ENCODE data around the gene ARHGEF39. TPM values are rescaled to one million over a fixed set of nuclear protein-coding genes. Genes with fewer than 3 reads are reported as not detected.

ARHGEF39 gene
- total and polyA plus RNA-seq, 10 of the 15 experiments (the other 5 are each of a cell fraction or from before 2014, with no cell fraction given) = 2.0 to 28.9 (median 13.2) TPM

GRCh38 chr9:35690294-35690613, 25.3 kb upstream of the ARHGEF39 start:
- Histone ChIP-seq H3K27ac (ENCODE audit: control insufficient read depth, insufficient read depth) (no peak overlapping the region), H3K4me1 (ENCODE audit: control insufficient read depth, insufficient read depth, low read length) (peaks cover 3% of the 10 kb centered on the region; the same call in 1 of the 2 replicates), H3K79me2 (ENCODE audit: control insufficient read depth, insufficient read depth, low read length) (no peaks in the 10 kb centered on the region; the same call in 1 of the 2 replicates), H3K9ac (ENCODE audit: control insufficient read depth, insufficient read depth, low read length) (peak overlapping the region; percentile 53), H4K20me1 (ENCODE audit: control insufficient read depth, insufficient read depth) (no peaks in the 10 kb centered on the region), H3K27me3 (replicated peaks in 1 of 2; ENCODE audit: control insufficient read depth in 2 of 2, insufficient read depth in 2 of 2, low read length in 1 of 2) (no peaks in the 10 kb centered on the region; a peak in 1 of 4 replicates), H3K9me3 (replicated peaks; ENCODE audit: control insufficient read depth, insufficient read depth, low read length) (no peaks in the 10 kb centered on the region), H3K36me3 (ENCODE audit: control insufficient read depth in 2 of 2, insufficient read depth in 2 of 2, low read length in 1 of 2) (no peaks in the 10 kb centered on the region), H3K4me3 (peak overlapping the region; percentile 87; the same call in 1 of the 2 replicates), H3K4me2 (ENCODE audit: control insufficient read depth, insufficient read depth) (peak overlapping the region; percentile 90), H2AFZ (ENCODE audit: control insufficient read depth, low read depth, low read length) (peak overlapping the region; percentile 79)
- BruUV-seq (replicated peaks) = no TSS peak
- intact Hi-C loops (cut with micrococcal nuclease; ENCODE audit: unreplicated experiment) = no loop called here
- no peak for DNase-seq (ENCODE audit: low read depth, low spot score)
- TF ChIP-seq SREBF1 (IDR thresholded peaks at IDR 0.05; ENCODE audit: low read length) (no peak), ESRRA (IDR thresholded peaks at IDR 0.05; ENCODE audit: low read length) (no peak), MYC (IDR thresholded peaks at IDR 0.05; ENCODE audit: insufficient read depth, insufficient read length, insufficient replicate concordance, low read length, severe bottlenecking) (no peak), ZZZ3 (IDR thresholded peaks at IDR 0.05; ENCODE audit: control insufficient read depth, insufficient read length, low read depth) (no peak), SUPT20H (IDR thresholded peaks at IDR 0.05; ENCODE audit: borderline replicate concordance, control insufficient read depth, low read depth, low read length) (no peak), RCOR1 (conservative IDR thresholded peaks at IDR 0.05; ENCODE audit: low read depth, low read length) (no peak), HDAC6 (IDR thresholded peaks at IDR 0.05; ENCODE audit: unreplicated experiment) (no peak), POU2F2 (IDR thresholded peaks at IDR 0.05; ENCODE audit: borderline replicate concordance, low read depth, low read length) (no peak), SMARCA5 (IDR thresholded peaks at IDR 0.05) (no peak), EGR1 (IDR thresholded peaks at IDR 0.05; ENCODE audit: borderline replicate concordance in 1 of 2, low read depth in 2 of 2, low read length in 2 of 2) (no peak), LARP7 (IDR thresholded peaks at IDR 0.05) (no peak), CBFB (IDR thresholded peaks at IDR 0.05; ENCODE audit: low read depth) (no peak), EZH2 (IDR thresholded peaks at IDR 0.05; ENCODE audit: borderline replicate concordance, control insufficient read depth, low read depth, low read length) (no peak), ZNF274 (IDR thresholded peaks at IDR 0.05; ENCODE audit: insufficient read depth, insufficient read length) (no peak), EP300 (IDR thresholded peaks at IDR 0.05; ENCODE audit: borderline replicate concordance in 1 of 2, control insufficient read depth in 1 of 2, low read depth in 2 of 2, low read length in 2 of 2) (no peak), FOXM1 (IDR thresholded peaks at IDR 0.05; ENCODE audit: low read depth, low read length) (no peak), ZNF384 (IDR thresholded peaks at IDR 0.05; ENCODE audit: borderline replicate concordance, low read depth, low read length) (no peak)
- TF ChIP-seq, protein P1, sequence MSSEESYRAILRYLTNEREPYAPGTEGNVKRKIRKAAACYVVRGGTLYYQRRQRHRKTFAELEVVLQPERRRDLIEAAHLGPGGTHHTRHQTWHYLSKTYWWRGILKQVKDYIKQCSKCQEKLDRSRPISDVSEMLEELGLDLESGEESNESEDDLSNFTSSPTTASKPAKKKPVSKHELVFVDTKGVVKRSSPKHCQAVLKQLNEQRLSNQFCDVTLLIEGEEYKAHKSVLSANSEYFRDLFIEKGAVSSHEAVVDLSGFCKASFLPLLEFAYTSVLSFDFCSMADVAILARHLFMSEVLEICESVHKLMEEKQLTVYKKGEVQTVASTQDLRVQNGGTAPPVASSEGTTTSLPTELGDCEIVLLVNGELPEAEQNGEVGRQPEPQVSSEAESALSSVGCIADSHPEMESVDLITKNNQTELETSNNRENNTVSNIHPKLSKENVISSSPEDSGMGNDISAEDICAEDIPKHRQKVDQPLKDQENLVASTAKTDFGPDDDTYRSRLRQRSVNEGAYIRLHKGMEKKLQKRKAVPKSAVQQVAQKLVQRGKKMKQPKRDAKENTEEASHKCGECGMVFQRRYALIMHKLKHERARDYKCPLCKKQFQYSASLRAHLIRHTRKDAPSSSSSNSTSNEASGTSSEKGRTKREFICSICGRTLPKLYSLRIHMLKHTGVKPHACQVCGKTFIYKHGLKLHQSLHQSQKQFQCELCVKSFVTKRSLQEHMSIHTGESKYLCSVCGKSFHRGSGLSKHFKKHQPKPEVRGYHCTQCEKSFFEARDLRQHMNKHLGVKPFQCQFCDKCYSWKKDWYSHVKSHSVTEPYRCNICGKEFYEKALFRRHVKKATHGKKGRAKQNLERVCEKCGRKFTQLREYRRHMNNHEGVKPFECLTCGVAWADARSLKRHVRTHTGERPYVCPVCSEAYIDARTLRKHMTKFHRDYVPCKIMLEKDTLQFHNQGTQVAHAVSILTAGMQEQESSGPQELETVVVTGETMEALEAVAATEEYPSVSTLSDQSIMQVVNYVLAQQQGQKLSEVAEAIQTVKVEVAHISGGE (CRISPR knock-in tag; IDR thresholded peaks at IDR 0.05) = no peak
- RAD21 ChIA-PET (ENCODE audit: unreplicated experiment) = interaction anchor here (0.6 to 2.0 kb wide), 3 partner anchors 26 to 43 kb away, joined by 3 to 7 read pairs (median 5); partner anchors contain the start of gene CCDC107
- in situ Hi-C loops (cut with MboI) = no loop called here
- CTCF ChIA-PET = interaction anchor here (0.9 to 15.2 kb wide), 6 partner anchors 29 to 86 kb away, joined by 3 to 227 read pairs (median 5); partner anchors contain the start of genes ARHGEF39, CCDC107 and RMRP
- SMC1A ChIA-PET (ENCODE audit: uncharacterized antibody, unreplicated experiment) = interaction anchor here (1.4 kb wide), 1 partner anchor 38 kb away, joined by 4 read pairs; no protein-coding TSS in a partner anchor
- WGBS (ENCODE audit: insufficient coverage, insufficient replicate concordance, low lambda C conversion rate, missing lambda C conversion rate) = 5% methylated on average over 21 of the region's 21 CpGs
- ATAC-seq = peak; percentile 54; the same call in 2 of the 3 replicates
- FAIRE-seq = no peak
- POLR2A ChIA-PET = interaction anchor here (0.7 to 2.7 kb wide), 6 partner anchors 19 to 74 kb away, joined by 3 to 13 read pairs (median 4); no protein-coding TSS in a partner anchor
